Measurements from ENCODE around the gene ATP6V1D. TPM values are rescaled to one million over a fixed set of nuclear protein-coding genes. Genes with fewer than 3 reads are reported as not detected.

Gene ATP6V1D
- total and polyA plus RNA-seq, 2 of the 8 experiments (the other 6 are each of a cell fraction or from before 2014, with no cell fraction given): 45.1 to 76.3 TPM

DNA sequence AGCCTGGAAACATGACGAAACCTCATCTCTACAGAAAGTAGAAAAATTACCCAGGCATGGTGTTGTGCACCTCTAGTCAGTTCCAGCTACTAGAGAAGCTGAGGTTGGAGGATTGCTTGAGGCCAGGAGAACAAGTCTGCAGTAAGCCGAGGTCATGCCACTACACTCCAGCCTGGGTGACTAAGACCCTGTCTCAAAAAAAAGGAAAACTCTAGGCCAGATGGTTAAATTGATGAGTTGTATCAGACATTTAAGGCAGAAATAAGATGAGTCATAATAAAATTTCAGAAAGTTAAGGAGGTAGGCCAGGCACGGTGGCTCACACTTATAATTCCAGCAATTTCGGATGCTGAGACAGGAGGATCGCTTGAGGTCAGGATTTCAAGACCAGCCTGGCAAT, 11.2 kb upstream of the ATP6V1D start (continued):
- no peak for TF ChIP-seq KDM5A (IDR thresholded peaks at IDR 0.05; ENCODE audit: low read length)
- no peak for TF ChIP-seq RFX5 (IDR thresholded peaks at IDR 0.05; ENCODE audit: borderline replicate concordance, low read depth, low read length)
- TF ChIP-seq, protein P1, sequence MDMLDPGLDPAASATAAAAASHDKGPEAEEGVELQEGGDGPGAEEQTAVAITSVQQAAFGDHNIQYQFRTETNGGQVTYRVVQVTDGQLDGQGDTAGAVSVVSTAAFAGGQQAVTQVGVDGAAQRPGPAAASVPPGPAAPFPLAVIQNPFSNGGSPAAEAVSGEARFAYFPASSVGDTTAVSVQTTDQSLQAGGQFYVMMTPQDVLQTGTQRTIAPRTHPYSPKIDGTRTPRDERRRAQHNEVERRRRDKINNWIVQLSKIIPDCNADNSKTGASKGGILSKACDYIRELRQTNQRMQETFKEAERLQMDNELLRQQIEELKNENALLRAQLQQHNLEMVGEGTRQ (IDR thresholded peaks at IDR 0.05; ENCODE audit: low read length): no peak

Data from H1 (cell line).